Effector memory CD4-positive, alpha-beta T cell (primary cell): ENCODE measurements around the gene TRIM46.

Source experiments
- DNase-seq, 3 donors: peaks; one replicate each; pipeline ENCODE4 v3.0.0-alpha.2; 2020
- H3K27ac ChIP-seq: 2 replicates; pipeline ENCODE4 v1.7.0; 2013; ENCODE audit warnings: mild to moderate bottlenecking, low read length, moderate library complexity; ENCODE audit not compliant: insufficient read depth, poor library complexity, severe bottlenecking
- H3K27me3 ChIP-seq: replicated peaks from 2 replicates; pipeline ENCODE4 v1.7.0; 2013; ENCODE audit warnings: mild to moderate bottlenecking, low read length; ENCODE audit not compliant: insufficient read depth, control insufficient read depth, poor library complexity, severe bottlenecking
- H3K36me3 ChIP-seq: 2 replicates; pipeline ENCODE4 v1.7.0; 2013; ENCODE audit warnings: mild to moderate bottlenecking, low read length, moderate library complexity; ENCODE audit not compliant: control insufficient read depth, insufficient read depth
- H3K4me1 ChIP-seq: 2 replicates; pipeline ENCODE4 v1.7.0; 2013; ENCODE audit warnings: low read length, mild to moderate bottlenecking; ENCODE audit not compliant: control insufficient read depth, insufficient read depth, poor library complexity, severe bottlenecking
- H3K4me3 ChIP-seq: 2 replicates; pipeline ENCODE4 v1.7.0; 2013; ENCODE audit warnings: low read length, low read depth, mild to moderate bottlenecking; ENCODE audit not compliant: insufficient read depth, poor library complexity, severe bottlenecking
- H3K9me3 ChIP-seq: 2 replicates; pipeline ENCODE4 v1.7.0; 2013; ENCODE audit warnings: mild to moderate bottlenecking, low read length, moderate library complexity; ENCODE audit not compliant: control insufficient read depth
- total RNA-seq, 3 donors: gene quantifications; one replicate each; lab custom pipeline; 2026; lab: John Stamatoyannopoulos, UW

The TRIM46 gene, protein sequence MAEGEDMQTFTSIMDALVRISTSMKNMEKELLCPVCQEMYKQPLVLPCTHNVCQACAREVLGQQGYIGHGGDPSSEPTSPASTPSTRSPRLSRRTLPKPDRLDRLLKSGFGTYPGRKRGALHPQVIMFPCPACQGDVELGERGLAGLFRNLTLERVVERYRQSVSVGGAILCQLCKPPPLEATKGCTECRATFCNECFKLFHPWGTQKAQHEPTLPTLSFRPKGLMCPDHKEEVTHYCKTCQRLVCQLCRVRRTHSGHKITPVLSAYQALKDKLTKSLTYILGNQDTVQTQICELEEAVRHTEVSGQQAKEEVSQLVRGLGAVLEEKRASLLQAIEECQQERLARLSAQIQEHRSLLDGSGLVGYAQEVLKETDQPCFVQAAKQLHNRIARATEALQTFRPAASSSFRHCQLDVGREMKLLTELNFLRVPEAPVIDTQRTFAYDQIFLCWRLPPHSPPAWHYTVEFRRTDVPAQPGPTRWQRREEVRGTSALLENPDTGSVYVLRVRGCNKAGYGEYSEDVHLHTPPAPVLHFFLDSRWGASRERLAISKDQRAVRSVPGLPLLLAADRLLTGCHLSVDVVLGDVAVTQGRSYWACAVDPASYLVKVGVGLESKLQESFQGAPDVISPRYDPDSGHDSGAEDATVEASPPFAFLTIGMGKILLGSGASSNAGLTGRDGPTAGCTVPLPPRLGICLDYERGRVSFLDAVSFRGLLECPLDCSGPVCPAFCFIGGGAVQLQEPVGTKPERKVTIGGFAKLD
- 4.8 to 11.6 (median 6.7) reads per million in 3 donors for total RNA-seq

DNA sequence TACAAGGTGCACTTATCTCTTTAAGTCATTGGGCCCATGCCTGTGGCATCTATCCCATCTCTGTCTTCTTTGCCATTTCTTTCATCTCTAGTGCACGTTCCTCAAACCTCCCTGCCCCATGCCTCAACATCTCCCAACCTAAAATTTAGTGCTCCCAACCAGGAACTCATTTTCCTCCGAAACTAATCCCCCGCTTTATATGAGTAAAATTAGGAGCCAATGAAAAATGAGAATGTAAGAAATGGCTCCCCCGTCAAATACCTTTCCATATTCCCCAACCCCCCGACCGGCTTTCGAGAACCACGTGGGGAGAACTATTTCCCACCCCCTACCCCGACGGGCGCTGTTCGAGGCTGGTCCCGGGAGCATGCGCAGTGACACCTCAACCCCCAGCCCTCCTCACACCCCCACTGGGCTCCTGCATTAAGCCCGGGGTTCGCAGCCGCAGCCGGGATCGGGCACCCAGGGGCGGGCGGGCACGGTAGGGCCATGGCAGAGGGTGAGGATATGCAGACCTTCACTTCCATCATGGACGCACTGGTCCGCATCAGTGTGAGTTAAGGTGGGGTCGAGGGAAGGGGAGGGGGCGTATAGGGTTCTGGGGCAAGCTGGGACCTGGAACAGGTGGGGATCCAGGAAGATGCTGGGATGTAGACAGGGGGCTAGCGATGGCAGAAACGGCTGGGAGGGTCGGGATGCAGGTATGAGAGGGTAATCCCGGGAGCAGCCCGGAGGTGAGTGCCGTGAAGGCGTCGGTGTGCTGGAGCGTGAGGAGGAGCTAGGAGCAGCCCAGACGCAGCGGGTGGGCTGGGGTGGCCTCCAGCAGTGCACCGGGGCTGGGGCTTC, at the start of gene TRIM46:
TRIM46 (plus strand) TSS at position 372 of the 846 bp plus-strand sequence; CDS start at position 490, 118 bp downstream.
- Histone ChIP-seq H3K27me3 (no peaks in the 10 kb centered on the region), H3K36me3 (peaks cover 20% of the 10 kb centered on the region), H3K9me3 (no peaks in the 10 kb centered on the region), H3K27ac (peak within 1 kb of the TSS; percentile 91), H3K4me3 (peak within 1 kb of the TSS; percentile 84), H3K4me1 (peaks cover 32% of the 10 kb centered on the region)
- DNase-seq = peak; percentile 39 to 61 (median 47)

DNA sequence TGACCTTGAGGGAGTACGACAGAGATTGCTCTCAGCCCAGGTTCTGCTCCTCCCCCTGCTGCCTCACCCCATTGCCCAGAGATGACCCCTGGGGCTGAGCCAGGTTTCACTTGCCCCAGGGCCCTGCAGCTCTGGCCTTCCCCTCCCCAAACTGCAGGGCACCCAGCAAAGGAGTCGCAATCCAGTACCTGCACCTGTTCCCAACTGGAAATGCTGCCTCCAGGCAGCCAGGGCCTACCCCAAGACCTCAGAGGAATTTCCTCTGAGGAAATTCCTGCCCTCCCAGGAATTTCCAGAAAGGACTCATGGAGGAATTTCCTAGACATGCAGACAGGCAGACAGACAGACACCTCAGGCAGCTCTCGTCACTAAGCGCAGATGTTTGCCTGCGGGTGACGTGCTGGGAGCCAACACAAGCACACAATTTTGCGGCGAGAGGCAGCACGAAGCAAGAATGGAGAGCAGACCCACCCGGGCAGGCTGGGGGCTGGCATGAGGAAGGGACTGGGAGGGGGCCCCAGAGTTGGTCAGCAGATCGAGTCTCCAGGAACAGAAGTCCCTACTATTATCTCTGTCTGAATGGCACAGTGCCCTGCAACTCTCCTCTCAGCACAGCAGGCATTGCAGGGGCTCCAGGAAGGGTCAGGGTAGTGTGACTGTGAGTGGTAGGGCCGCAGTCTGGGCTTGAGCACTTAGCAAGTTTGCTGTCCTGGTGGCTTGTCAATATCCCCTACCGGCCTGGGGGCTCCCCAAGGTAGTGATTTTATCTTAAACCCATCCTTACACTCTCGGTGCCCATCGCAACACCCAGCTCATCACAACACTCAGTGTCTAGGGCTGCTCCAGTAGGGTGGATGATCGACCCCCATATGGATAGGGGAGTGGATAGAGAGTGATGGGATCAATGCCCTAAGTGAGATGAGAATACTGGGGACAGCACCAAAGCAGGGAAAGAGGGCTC, 48.9 kb upstream of the TRIM46 start:
- no peak for DNase-seq
- no peak overlapping the region for H3K27ac ChIP-seq
- H3K27me3 ChIP-seq = peaks cover 9% of the 10 kb centered on the region
- H3K36me3 ChIP-seq = no peaks in the 10 kb centered on the region
- H3K4me1 ChIP-seq = peaks cover 34% of the 10 kb centered on the region
- H3K4me3 ChIP-seq = no peak overlapping the region
- H3K9me3 ChIP-seq = no peaks in the 10 kb centered on the region

DNA sequence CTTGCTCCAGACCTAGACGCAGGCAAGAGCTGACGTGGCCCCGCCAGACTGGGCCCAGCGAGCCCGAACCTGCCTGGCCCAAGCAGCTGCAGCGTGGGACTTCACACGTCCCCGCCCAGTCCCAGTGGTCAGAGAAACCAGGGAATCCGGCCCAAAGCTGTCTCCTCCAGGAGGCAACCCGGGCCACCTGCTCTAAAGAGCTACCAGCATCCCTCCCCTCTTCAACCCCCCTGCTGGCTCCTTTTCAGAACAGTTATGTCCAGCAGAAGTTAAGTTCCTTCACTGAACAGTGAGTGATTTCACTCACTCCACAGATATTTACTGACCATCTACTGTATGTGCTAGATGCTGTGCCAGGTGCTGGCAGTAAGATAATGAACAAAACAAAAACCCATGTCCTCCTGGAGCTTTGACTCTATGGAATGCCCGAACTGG, 48.1 kb upstream of the TRIM46 start:
- Histone ChIP-seq H3K4me3 (no peak overlapping the region), H3K36me3 (no peaks in the 10 kb centered on the region), H3K27me3 (peaks cover 9% of the 10 kb centered on the region), H3K9me3 (no peaks in the 10 kb centered on the region), H3K4me1 (peaks cover 36% of the 10 kb centered on the region), H3K27ac (no peak overlapping the region)
- no peak for DNase-seq

DNA sequence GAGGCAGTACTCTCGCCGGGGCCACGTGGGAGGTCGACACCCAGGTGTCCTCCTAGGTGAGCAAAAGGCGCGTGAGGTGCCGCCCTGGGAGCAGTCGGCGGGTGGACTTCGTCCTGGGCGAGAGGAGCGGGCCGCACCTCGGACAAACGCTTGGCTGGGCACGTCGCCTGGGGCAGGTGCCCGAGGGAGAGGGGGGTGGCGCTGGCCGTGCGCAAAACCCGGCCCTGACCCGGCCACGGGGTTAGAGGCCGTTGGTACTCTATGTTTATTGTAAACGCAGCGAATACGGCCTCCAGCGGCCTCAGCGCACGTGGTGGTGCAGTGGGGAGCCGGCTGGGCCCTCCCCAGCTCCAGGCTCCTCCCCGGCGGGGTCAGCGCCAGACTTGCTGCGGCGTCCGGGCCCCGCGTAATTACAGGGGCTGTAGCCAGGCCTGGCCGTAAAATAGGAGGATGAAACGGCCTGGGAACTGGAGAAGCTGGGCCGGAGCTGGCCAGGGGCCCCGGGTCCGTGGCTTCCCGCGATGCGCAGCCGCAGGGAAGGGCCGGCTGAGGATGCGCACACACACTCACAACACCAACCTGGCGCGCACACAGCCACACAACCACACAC, 47.6 kb upstream of the TRIM46 start:
- H3K27me3 ChIP-seq = peaks cover 9% of the 10 kb centered on the region
- H3K27ac ChIP-seq = no peak overlapping the region
- no peak overlapping the region for H3K4me3 ChIP-seq

DNA sequence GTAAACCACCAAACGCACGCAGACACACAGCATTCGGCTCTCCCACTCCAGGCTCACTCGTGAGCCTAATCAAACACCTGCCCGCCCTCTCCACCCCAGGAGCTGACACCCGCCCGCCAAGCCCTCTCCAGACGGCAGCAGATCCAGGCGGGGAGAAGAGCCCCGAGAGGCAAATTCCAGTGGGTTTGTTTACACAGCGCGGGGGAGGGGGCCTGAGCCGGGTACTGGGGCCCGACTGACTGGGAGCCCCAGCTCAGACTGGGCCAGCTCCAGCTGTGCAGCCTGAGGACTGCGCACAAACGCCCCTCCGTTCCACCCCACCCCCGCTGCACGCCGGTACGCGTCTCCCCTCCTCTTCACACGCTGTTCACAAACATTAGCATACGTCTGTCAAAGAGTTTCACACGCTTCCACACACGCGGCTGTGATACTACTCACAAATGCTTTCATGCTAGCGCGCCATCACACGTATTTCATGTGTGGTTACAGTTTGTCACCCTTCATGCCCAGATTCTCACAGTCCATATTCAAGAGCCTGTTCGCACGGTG, 47.0 kb upstream of the TRIM46 start:
- no peak overlapping the region for H3K27ac ChIP-seq

More for the DNA sequence above, 47.6 kb upstream of the TRIM46 start:
- DNase-seq = no peak
- Histone ChIP-seq H3K36me3 (no peaks in the 10 kb centered on the region), H3K9me3 (no peaks in the 10 kb centered on the region), H3K4me1 (peaks cover 36% of the 10 kb centered on the region)

DNA sequence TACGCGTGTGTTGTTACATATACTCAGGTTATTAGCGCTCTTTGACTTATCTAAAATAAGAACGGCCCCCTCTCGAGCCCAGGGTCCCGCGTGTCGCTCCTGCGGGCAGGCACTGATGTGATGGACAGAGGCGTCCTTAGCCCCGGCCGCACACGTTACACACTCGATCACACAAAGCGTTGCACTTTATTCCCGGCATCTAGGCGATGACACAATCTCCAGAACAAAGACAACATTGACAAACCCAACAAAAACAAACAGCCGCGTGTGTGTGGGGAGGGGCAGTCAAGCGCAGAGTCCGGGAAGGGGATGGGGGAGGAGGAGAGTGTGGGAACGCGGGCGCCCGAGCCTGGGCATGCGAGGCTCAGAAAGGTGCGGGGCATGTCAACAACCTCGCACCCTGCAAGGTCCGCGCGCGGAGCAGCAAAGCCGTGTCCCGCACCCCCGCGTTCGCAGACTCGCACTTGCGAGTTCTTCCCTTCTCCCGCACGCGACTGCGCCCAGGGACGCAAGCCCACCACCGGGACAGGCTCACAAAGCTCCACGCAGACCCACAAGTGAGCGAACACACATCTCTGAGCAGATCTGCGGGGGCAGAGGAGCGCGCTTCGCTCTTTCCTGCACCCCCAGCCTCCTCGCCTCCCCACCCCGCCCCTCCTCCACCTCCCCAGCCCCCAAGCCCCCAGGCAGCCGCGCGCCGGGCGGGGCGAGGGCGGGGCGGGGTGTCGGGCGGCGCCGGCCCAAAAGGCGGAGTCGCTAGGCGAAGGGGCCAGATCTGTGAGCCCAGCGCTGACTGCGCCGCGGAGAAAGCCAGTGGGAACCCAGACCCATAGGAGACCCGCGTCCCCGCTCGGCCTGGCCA, 46.3 kb upstream of the TRIM46 start, which contains the start of gene EFNA1:
EFNA1 (plus strand) TSS at position 772 of the 862 bp plus-strand sequence. CDS start 102 bp downstream, outside the sequence.
- Histone ChIP-seq H3K4me1 (peaks cover 36% of the 10 kb centered on the region), H3K27ac (peak within 1 kb of the TSS; percentile 37), H3K27me3 (peaks cover 9% of the 10 kb centered on the region), H3K4me3 (peak within 1 kb of the TSS; percentile 65), H3K9me3 (no peaks in the 10 kb centered on the region), H3K36me3 (no peaks in the 10 kb centered on the region)
- peak in 2 of 3 donors; percentile 9 to 23 for DNase-seq

More for the DNA sequence above, 47.0 kb upstream of the TRIM46 start:
- Histone ChIP-seq H3K27me3 (peaks cover 9% of the 10 kb centered on the region), H3K36me3 (no peaks in the 10 kb centered on the region), H3K4me1 (peaks cover 36% of the 10 kb centered on the region), H3K9me3 (no peaks in the 10 kb centered on the region), H3K4me3 (peak overlapping the region; percentile 65)
- peak in 2 of 3 donors; percentile 9 to 10 for DNase-seq

DNA sequence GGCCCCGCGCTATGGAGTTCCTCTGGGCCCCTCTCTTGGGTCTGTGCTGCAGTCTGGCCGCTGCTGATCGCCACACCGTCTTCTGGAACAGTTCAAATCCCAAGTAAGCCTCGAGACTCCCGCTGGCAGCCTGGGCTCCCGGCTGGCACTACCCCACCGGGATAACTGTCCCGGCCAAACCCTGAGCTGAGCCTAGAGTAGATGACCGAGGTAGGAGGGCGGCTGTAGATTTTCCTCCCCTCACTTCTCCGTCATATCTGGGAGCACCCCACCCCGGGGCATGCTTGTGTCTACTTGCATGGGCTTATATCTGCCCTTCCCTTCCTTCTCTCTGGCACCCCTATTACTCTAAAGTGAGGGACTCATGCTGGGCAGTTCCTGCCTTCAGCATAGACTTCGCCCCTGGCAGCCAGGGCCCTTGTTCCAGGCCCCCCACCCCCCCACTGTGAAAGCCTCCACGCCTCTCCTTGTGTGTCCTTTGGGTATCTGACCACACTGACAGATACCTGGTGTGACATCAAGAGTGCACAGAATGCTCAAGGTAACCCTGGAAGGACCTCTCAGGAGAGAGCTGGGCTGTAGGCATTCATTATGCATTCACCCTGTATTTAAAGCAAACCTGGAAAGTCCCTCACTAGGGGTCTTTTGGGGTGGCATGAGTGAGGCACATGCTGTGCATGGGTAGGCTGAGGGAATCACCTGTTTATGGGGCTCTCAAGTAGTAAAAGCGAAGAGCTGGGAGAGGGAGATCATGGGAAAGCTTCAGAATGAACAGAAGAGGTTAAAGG, 45.5 kb upstream of the TRIM46 start:
- Histone ChIP-seq H3K4me1 (peaks cover 36% of the 10 kb centered on the region), H3K36me3 (no peaks in the 10 kb centered on the region), H3K4me3 (peak overlapping the region; percentile 65), H3K27ac (peak overlapping the region; percentile 37), H3K9me3 (no peaks in the 10 kb centered on the region), H3K27me3 (peaks cover 9% of the 10 kb centered on the region)
- DNase-seq = no peak
